ENCODE data around the gene C19orf73.
A peak's percentile ranks its signal among the peaks of the same experiment; 100 is the strongest.
"Not testable (repeated sequence)": the region's sequence is repeated elsewhere in the genome, so short reads cannot be mapped to it uniquely, and the experiment has no call there.

Gene C19orf73

DNA sequence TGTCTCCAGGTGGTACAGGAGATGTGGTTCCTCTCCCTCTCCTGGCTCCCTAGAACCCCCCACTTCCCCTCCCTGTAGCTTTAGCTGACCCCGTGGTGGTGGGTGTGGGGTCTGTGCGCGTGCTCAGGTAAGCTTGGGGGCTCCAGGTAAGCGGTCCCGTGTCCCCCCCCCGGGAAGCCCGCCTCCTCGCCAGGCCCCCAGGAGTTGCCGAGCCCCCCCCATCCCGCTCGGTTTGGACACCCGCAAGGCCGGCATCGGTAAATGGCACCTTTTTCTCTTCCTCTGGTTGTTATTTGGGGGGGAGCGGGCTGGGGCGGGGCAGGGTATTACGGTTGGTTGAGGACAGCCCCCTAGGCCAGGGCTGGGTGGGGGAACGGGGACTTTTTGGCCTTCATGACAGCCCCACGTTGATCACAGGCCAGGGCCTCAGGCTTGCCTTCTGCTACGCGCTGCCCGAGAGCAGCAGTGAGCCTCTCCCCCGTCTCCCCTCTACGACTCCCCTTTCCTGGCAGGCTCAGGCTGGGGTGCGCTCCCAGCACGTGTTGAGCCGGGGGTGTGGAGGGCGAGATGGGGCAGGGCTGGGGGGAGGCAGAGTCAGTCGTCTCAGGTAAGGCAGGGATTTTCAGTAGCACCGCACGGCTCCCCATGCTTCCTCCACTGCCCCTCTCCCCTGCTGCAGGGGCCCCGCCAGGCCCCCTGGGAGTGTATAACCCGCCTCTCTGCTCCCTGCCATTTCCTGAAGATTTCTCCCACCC is 15.4 kb downstream of the C19orf73 start:
- no peak for DNase-seq (ENCODE audit: low read depth in 4 of 4, low spot score in 1 of 4)

DNA sequence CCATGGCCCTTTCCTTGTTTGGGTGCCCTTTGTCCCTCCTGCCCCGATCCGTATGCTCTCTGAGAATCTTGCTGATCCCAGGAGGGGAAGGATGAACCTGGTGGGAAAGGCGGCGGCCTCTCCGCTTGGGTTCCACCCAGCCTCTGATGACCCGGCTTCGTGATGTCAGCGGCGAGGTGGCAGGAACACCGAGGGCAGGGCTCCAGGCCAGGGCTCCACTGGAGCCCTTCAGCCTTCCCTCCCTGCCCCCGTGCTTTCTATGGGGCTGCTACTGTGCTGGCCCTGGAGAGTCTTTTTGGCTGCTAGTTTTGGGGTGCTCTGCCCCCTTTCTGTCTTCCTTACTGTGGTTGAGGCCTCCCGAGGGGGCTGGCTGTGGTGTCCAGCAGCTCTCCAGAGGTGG is 16.6 kb downstream of the C19orf73 start:
- no peak for DNase-seq (ENCODE audit: low read depth in 4 of 4, low spot score in 1 of 4)

DNA sequence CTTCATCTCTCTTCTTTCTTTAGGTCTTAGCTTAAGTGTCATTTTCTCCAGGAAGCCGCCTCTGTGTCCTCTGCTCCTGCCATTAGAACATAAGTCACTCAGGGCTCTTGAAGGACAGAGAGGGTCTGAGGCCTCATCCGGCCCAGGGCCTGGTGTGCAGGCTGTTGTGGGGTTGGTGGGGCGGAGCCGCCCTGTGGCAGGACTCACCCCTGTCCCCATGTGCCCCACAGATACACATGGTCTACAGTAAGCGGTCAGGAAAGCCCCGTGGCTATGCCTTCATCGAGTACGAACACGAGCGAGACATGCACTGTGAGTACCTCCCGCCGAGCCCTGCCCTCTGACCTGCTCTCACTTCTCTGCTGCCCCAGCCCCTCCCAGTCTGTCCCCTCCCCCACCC is 17.8 kb downstream of the C19orf73 start:
- DNase-seq (ENCODE audit: low read depth in 4 of 4, low spot score in 1 of 4) = no peak

DNA sequence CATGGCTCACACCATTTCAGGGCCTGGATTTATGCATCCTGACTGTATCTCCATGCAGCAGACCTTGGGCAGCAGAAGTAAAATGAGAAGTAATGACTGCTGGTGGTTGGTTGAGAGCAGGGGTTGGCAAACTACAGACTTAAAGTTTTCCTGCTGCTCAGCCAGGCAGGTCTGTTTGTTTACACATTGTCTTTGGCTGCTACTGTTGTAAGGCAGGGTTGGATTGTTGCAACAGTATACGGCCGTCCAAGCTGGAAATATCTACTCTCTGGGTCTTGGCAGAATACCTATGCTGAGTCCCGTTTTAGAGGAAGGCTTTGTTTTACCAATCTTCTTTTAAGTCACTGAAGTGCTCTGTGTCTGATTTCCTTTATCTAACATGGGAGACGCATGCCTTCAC is 20.1 kb downstream of the C19orf73 start:
- no peak for DNase-seq (ENCODE audit: low read depth in 4 of 4, low spot score in 1 of 4)

DNA sequence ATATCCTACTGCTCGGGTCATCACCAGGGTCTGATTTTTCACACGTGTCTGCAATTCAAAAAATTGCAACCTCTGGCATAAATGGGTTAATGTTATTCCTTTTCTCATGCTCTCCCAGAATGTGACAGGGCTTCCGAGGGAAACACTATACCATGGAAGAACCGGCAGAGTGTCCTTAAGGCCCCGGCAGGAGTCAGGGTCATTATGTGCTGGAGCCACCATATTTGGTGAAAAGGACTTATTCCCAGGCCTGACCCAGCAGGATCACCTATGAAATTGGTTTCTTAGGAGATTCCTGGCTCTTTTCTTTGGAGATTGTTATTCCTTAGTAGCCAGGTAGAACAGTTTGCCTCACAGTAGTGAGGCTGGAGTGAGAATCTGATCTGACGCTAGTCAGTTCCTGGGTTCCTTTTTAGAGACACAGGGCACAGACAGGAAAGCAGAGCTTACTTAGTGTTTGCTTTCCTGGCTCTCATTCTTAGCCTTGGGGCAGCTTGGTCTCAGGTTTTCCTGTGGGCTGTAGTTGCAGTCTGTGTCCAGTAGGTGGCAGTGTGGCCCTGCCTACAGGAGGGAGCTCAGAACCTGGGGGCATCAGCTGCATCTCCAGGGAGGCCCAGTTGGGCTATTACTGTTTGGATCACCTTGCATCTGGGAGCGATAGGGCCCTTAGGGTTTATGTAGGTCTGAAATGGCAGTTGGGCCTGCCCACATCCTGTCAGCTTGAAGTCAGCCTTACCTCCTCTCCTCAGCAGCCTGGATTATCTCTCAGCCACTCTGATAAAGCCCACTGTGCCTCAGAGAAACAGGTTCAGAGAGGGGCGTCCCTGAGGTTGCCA is 21.3 kb downstream of the C19orf73 start:
- peak in 2 of 4 experiments; percentile 54 for DNase-seq (ENCODE audit: low read depth in 4 of 4, low spot score in 1 of 4)

DNA sequence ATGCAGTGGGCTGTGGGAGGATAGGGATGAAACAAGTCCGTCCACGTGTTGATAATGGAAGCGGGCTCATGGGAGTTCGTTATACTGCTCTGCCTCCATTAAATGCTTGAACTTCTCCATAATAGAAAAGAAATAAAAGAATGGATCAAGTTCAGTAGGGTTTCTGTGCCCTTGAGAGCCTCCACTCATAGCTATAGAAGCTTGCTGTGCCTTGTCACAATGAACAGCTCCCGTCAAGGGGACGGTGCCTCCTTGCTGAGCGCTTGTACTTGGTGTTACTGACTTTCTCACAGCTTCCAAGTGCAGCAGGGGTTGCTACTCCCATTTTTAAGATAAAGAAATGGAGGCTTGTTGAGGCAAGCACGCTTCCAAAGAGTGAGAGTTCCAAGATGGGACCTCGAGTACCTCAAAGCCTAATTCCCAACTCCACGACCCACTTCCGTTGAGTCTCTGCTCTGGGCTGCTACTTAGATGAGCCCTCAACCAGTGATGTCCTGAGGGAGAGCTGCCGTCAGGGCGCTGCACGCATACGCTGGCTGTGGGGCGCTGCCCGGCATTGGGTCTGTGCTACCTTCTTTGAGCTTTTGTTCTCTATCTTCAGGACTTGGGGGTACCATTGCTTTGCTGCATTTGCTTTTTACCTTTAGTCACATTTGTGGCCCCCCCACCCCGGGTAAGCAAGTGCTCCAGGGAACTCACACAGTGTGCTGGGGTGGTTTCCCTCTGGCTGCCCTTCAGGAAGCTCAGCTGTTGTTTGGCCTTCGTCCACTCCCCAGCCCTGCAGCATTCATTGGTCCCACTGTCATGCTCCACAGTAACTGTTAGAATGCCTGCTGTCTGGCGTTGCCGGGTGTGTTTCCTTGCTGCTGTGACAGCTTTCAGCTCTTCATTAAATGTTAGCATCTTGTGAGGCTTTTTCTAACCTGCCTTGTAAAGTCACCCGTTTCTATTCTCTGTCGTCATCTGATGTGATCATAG is 24.1 kb downstream of the C19orf73 start:
- no peak for DNase-seq (ENCODE audit: low read depth in 4 of 4, low spot score in 1 of 4)

DNA sequence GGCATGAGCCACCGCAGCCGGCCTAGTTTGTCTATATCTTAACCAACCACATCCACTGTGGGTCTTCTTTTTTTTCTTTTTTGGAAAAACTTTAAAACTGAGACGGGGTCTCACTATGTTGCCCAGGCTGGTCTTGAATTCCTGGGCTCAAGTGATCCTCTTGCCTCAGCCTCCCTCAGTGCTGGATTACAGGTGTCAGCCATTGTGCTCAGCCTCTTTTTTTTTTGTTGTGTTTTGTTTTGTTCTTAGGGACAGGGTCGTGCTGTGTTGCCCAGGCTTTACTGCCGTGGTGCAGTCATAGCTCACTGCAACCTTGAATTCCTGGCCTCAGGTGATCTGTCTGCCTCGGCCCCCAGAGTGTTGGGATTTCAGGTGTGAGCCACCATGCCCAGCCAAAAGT is 26.3 kb downstream of the C19orf73 start:
- DNase-seq (ENCODE audit: low read depth in 4 of 4, low spot score in 1 of 4) = no peak

DNA sequence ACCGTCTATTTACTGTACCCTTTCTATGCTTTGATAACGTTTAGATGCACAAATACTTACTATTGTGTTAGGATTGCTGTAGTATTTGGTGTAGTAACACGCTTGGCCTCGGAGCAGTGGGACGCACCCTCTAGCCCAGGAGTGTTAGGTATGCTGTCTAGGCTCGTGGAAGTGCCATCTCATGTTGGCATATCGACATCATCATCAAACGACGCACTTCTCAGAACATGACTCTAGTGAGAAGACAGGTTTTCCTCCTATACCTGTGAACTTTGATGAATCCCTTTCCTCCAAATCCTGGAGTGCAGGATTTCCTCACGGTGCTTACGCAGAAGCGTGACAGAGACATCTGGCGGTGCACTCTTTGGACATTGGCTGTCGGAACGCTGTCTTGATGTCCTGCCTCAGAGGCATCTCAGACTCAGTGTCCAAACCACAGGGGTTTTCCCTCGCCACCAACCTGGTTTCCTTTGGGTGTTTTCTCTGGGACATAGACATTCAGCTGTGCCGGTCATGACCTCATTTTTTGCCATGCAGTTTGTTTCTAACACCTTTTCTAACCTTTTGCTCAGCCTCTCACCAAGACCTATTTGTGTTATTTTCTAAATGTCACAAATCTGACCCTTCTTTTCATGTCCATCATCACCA is 27.4 kb downstream of the C19orf73 start:
- no peak for DNase-seq (ENCODE audit: low read depth in 4 of 4, low spot score in 1 of 4)

DNA sequence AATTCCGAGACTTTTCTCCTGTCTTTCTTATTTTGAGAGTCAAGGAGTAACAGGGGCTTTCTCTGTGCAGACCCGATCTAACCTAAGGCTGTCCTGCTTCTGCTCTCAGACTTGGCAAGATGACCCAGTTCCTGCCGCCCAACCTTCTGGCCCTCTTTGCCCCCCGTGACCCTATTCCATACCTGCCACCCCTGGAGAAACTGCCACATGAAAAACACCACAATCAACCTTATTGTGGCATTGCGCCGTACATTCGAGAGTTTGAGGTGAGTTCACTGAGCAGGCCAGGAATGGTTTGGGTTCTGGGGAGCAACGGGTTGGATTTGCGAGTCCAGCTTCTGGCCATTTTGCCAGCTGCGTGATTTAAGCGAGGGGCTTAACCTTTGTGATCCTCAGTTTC is 32.6 kb downstream of the C19orf73 start:
- DNase-seq (ENCODE audit: low read depth in 4 of 4, low spot score in 1 of 4) = no peak

DNA sequence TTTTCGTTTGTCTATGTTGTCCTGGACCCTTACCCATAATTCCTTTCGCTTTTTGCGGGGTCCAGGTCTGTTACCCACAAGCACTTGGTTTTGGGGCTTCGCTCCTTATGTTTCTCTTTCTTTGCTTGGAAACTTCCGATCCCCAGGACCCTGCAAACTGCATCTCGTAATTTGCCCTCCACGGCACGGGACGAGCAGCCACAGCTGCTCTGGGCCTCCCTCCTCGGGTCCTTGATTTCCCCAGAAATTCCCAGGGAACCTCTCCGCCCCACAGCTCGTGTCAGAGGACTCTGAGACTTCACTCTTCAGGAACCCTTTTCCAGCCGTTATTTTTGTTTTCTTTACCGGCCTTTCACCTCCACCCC is 33.1 kb downstream of the C19orf73 start:
- DNase-seq (ENCODE audit: low read depth in 4 of 4, low spot score in 1 of 4) = no peak

DNA sequence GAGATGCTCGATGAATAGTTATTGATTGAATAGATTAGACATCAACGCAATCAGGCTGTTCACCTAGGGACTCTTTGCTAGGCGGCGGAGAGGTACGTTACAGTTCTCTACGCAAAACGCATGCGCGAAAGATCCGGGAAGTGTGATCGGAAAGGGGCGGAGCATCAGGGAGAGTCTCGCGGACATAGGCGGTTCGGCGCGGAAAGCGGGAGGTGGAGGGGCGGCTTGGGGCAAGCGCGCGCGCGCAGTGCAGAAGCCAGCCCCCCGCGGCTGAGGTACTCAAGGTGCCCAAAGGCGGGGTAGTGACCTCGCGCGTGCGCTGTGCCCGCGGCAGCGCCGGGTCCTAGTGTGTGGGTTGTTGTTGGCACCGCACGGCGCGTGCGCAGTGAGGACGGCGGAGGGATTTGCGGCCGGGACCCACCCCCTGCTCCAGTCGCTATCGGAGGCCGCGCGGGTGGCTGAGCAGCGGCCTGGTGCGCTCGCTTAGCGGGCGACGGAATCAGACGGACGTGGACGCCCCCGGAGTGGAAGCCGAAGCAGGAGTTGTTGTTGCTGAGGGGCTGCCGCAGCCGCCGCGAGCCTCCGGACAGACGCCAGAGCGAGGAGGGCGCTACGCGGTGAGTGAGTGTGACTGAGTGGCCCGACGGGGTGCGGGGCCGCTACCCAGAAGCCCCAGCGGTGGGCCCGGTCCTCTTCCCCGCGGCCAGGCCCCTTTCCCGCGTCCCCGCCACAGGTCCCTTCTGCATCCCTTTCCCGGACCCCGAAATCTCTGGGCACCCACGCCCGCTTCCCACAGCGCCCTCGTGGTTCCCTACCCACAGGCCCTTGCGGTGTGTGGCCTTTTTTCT is 33.7 kb downstream of the C19orf73 start, which contains the start of gene SNRNP70:
Gene SNRNP70, plus strand, starts transcription at position 432 of the 848 bp plus-strand sequence. CDS start 964 bp downstream, outside the sequence.
- DNase-seq (ENCODE audit: low read depth in 4 of 4, low spot score in 1 of 4) = peak; percentile 96 to 98 (median 97)

DNA sequence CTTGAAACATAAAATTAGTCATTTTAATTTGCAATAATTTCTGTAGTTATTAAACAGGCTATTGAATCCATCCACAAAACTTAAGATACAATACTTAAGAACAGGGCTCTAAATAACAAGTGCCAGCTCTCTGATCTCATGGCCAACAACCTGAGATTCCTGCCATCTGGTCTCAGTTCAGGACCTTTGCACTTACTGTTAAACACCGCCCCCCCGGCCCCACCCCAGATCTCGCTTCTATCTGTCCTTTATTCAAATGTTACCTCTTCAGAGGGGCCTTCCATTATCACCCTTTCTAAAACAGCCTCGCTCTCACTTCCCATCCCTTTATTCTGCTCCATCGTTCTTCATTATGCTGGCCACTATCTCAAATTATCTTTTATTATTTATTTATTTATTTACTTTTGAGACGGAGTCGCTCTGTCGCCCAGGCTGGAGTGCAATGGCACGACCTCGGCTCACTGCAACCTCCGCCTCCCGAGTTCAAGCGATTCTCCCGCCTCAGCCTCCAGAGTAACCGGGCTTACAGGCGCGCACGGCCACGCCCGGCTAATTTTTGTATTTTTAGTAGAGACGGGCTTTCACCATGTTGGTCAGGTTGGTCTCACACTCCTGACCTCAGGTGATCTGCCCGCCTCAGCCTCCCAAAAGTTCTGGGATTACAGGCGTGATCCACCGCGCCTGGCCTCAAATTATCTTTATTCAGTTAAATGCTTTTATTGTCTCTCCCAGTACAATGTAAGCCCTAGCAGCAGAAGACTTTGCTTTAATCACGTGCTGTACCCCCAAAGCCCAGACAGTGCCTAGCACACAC is 34.5 kb downstream of the C19orf73 start:
- no peak for DNase-seq (ENCODE audit: low read depth in 4 of 4, low spot score in 1 of 4)

DNA sequence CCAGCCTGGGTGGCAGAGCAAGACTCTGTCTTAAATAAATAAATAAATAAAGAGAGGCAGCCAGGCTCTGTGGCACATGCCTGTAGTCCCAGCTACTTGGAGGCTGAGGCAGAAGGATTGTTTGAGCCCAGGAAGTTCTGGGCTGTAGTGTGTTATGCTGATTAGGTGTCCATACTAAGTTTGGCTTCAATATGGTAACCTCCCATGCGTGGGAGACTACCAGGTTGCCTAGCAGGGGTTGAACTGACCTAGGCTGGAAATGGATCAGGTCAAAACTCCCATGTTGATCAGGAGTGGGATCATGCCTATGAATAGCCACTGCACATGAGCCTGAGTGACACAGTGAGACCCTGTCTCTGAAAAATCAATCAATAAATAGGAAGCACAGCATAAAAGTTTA is 37.7 kb downstream of the C19orf73 start:
- no peak for DNase-seq (ENCODE audit: low read depth in 4 of 4, low spot score in 1 of 4)

DNA sequence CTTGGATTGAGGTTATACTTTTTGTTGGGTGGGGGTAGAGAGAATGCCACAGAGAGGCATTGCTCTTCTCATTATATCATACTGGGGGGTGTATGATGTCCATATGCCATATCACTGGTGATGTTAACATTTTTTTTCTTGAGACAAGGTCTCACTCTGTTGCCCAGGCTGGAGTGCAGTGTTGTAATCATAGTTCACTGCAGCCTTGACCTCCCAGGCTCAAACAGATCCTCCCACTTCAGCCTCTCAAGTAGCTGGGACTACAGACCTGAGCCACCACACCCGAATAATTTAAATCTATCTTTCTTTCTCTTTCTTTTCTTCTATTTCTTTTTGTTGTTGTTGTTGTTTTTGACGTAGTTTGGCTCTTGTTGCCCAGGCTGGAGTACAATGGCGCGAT is 38.6 kb downstream of the C19orf73 start:
- DNase-seq (ENCODE audit: low read depth in 4 of 4, low spot score in 1 of 4) = no peak

DNA sequence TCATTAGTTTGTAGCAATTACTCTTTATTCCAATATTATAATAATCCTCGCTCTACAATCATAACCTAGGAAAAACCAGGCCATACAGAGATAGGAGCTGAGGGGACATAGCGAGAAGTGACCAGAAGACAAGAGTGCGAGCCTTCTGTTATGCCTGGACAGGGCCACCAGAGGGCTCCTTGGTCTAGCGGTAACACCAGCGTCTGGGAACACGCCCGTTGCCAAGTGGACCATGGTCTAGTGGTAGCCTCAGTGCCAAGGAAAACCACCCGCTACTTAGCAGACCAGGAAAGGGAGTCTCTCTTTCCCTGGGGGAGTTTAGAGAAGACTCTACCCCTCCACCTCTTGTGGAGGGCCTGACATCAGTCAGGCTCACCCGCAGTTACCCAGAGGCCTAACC is 44.1 kb downstream of the C19orf73 start:
- not testable (repeated sequence) for DNase-seq (ENCODE audit: low read depth in 4 of 4, low spot score in 1 of 4)

DNA sequence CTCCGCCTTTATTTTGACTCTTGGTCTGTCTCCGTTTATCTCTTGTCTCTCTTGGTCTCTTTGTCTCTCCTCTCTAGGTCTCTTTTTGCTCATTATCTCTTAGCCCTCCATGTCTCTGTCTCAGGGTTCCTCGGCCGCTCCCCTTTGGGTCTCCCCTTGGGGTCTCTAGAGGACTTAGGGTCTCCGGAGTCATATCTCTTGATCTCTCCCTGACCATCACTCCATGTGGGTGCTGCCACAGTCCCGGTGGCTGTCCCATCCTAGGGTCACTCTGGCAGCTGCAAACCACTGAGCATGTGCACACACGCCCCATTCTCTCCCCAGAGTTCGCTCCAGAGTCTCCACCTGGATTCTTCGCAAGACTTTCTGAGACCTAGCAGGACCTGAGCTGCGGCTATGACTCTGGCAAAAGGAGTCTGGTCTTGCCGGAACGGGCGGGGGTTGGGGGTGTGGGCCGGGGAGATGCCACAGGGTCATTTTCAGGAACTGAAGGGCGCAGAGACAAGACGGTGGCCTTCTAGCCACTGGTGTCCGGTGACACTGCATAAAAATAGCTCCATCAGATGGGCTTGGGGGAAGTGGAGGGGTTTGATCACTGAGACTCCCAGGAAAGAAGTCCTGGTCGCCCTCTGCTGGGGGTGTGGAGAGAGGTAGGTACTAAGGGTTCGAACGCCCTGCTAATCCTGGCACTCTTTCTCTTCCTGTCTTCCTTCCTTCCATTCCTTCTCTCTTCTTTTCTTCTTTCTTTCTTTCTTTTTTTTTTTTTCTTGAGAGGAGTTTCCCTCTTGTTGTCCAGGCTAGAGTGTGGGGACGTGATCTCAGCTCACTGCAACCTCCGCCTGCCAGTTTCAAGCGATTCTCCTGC is 45.2 kb downstream of the C19orf73 start:
- no peak for DNase-seq (ENCODE audit: low read depth in 4 of 4, low spot score in 1 of 4)

DNA sequence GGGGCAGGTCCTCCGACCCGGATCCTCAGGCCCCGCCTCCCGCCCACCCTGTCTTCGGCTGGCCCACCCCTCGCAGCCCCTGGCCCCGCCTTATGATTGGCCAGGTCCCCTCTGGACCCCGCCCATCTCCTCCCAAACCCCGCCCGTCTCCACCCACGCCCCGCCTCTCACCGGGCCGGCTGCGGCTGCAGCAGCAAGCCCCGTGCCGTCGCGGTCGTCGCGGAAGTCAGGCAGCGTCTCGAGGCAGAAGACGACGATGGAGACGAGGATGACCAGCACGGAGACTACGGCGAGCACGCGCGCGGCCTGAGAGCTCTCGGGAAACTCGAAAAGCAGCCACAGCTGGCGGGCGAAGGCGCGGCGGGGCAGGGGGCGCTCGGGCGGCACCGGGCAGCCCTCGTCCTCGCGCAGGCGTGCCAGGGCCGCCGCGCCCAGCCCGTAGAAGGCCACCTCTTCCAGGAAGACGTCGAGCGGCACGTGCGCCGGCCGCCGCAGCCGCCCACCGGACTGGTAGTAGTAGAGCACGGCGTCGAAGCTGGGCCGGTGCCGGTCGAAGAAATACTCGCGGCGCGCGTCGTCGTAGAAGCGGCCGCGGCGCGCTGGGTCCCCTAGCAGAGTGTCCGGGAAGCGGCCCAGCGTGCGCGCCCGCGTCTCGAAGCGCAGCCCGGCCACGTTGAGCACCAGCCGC is 46.9 kb downstream of the C19orf73 start:
- peak in 1 of 4 experiments; percentile 19 for DNase-seq (ENCODE audit: low read depth in 4 of 4, low spot score in 1 of 4)
